Measurements from ENCODE around the gene LYST.

- TF ChIP-seq CTCF (IDR thresholded peaks at IDR 0.05) (no peak), POLR2A (IDR thresholded peaks at IDR 0.05) (no peak)
Measured at GRCh38 chr1:235910357-235911299, 43.9 kb upstream of the LYST start.
